H9 (cell line): ENCODE measurements around the gene PRKCI. TPM values are rescaled to one million over a fixed set of nuclear protein-coding genes. Genes with fewer than 3 reads are reported as not detected.

Experiments used
- DNase-seq: peaks from one replicate; pipeline ENCODE4 v3.0.0-alpha.2; 2017
- H2AFZ ChIP-seq: one replicate; pipeline ENCODE4 v1.6.1; 2013; ENCODE audit warnings: mild to moderate bottlenecking, low read length, control low read depth, moderate library complexity
- H2AK5ac ChIP-seq: 2 replicates; pipeline ENCODE4 v1.6.1; 2013; ENCODE audit warnings: low read length, control low read depth, mixed read lengths; ENCODE audit not compliant: insufficient read length
- H2BK120ac ChIP-seq: one replicate; pipeline ENCODE4 v1.6.1; 2013; ENCODE audit warnings: low read depth, mild to moderate bottlenecking, low read length, control low read depth, inconsistent platforms; ENCODE audit not compliant: poor library complexity, severe bottlenecking
- H2BK12ac ChIP-seq: 2 replicates; pipeline ENCODE4 v1.6.1; 2013; ENCODE audit warnings: low read length, control low read depth, mixed read lengths, low read depth; ENCODE audit not compliant: insufficient read length
- H2BK15ac ChIP-seq: 2 replicates; pipeline ENCODE4 v1.6.1; 2013; ENCODE audit warnings: low read depth, low read length, control low read depth
- H2BK20ac ChIP-seq: one replicate; pipeline ENCODE4 v1.6.1; 2013; ENCODE audit warnings: low read depth, mild to moderate bottlenecking, low read length, control low read depth, inconsistent platforms; ENCODE audit not compliant: poor library complexity, severe bottlenecking
- H2BK5ac ChIP-seq: 2 replicates; pipeline ENCODE4 v1.6.1; 2013; ENCODE audit warnings: low read length, control low read depth, mixed read lengths; ENCODE audit not compliant: insufficient read length
- H3K14ac ChIP-seq: 2 replicates; pipeline ENCODE4 v1.6.1; 2013; ENCODE audit warnings: low read length, control low read depth; ENCODE audit not compliant: insufficient read depth
- H3K18ac ChIP-seq: 2 replicates; pipeline ENCODE4 v1.6.1; 2013; ENCODE audit warnings: low read depth, mild to moderate bottlenecking, mixed read lengths, low read length, control low read depth; ENCODE audit not compliant: insufficient read length
- H3K23ac ChIP-seq: 2 replicates; pipeline ENCODE4 v1.6.1; 2013; ENCODE audit warnings: low read length, control low read depth, mixed read lengths, low read depth; ENCODE audit not compliant: insufficient read length
- H3K23me2 ChIP-seq: 2 replicates; pipeline ENCODE4 v1.6.1; 2013; ENCODE audit warnings: low read depth, mild to moderate bottlenecking, mixed read lengths, low read length, control low read depth; ENCODE audit not compliant: insufficient read length, poor library complexity, severe bottlenecking
- H3K27ac ChIP-seq: 2 replicates; pipeline ENCODE4 v1.5.1; 2013; ENCODE audit warnings: low read length, control low read depth, mixed read lengths, low read depth; ENCODE audit not compliant: insufficient read length
- H3K27me3 ChIP-seq: 2 replicates; pipeline ENCODE4 v1.6.1; 2013; ENCODE audit warnings: low read length, control low read depth, inconsistent platforms; ENCODE audit not compliant: insufficient read depth
- H3K4ac ChIP-seq: 2 replicates; pipeline ENCODE4 v1.6.1; 2013; ENCODE audit warnings: low read depth, mild to moderate bottlenecking, control low read depth, inconsistent platforms, low read length, moderate library complexity
- H3K4me1 ChIP-seq: 2 replicates; pipeline ENCODE4 v1.6.1; 2013; ENCODE audit warnings: low read length, control low read depth, inconsistent platforms; ENCODE audit not compliant: insufficient read depth
- H3K4me2 ChIP-seq: 2 replicates; pipeline ENCODE4 v1.6.1; 2013; ENCODE audit warnings: low read length, control low read depth, mixed read lengths; ENCODE audit not compliant: insufficient read length, insufficient read depth
- H3K56ac ChIP-seq: 2 replicates; pipeline ENCODE4 v1.6.1; 2013; ENCODE audit warnings: low read depth, mild to moderate bottlenecking, mixed read lengths, low read length, control low read depth; ENCODE audit not compliant: insufficient read length
- H3K79me1 ChIP-seq: 2 replicates; pipeline ENCODE4 v1.6.1; 2013; ENCODE audit warnings: low read depth, mild to moderate bottlenecking, moderate library complexity, low read length, control low read depth, inconsistent platforms; ENCODE audit not compliant: insufficient read depth, poor library complexity, severe bottlenecking
- H3K79me2 ChIP-seq: 2 replicates; pipeline ENCODE4 v1.6.1; 2013; ENCODE audit warnings: low read length, control low read depth, inconsistent platforms; ENCODE audit not compliant: insufficient read depth
- H3K9ac ChIP-seq: 2 replicates; pipeline ENCODE4 v1.6.1; 2013; ENCODE audit warnings: low read length, control low read depth, mixed read lengths; ENCODE audit not compliant: insufficient read length; ENCODE audit errors: extremely low read depth
- H3K9me3 ChIP-seq: one replicate; pipeline ENCODE4 v1.6.1; 2013; ENCODE audit warnings: low read depth, low read length, inconsistent platforms; ENCODE audit not compliant: control insufficient read depth
- H3T11ph ChIP-seq: one replicate; pipeline ENCODE4 v1.6.1; 2013; ENCODE audit warnings: mild to moderate bottlenecking, low read length, control low read depth, inconsistent platforms
- H4K20me1 ChIP-seq: one replicate; pipeline ENCODE4 v1.6.1; 2013; ENCODE audit not compliant: control insufficient read depth, insufficient read length, insufficient read depth
- H4K5ac ChIP-seq: 2 replicates; pipeline ENCODE4 v1.6.1; 2013; ENCODE audit warnings: low read depth, mild to moderate bottlenecking, mixed read lengths, low read length, control low read depth; ENCODE audit not compliant: insufficient read length
- H4K8ac ChIP-seq: replicated peaks from 2 replicates; pipeline ENCODE4 v1.6.1; 2013; ENCODE audit warnings: low read length, control low read depth, mixed read lengths, low read depth; ENCODE audit not compliant: insufficient read length
- H4K91ac ChIP-seq: 2 replicates; pipeline ENCODE4 v1.6.1; 2013; ENCODE audit warnings: low read depth, mild to moderate bottlenecking, moderate library complexity, mixed read lengths, low read length, control low read depth; ENCODE audit not compliant: insufficient read length
- H3K27ac Mint-ChIP-seq, 3 experiments: 2 replicates in 2 of 3; 3 replicates in 1 of 3; pipeline ENCODE4 v1.8.0; 2020 to 2021; ENCODE audit warnings: mixed read lengths in 3 of 3, mild to moderate bottlenecking in 1 of 3, moderate library complexity in 1 of 3
- H3K27me3 Mint-ChIP-seq: 2 replicates; pipeline ENCODE4 v1.8.0; 2021; ENCODE audit warnings: low read depth, mild to moderate bottlenecking, moderate library complexity, mixed read lengths
- H3K36me3 Mint-ChIP-seq, 3 experiments: 2 replicates in 2 of 3; 3 replicates in 1 of 3; pipeline ENCODE4 v1.8.0; 2020 to 2021; ENCODE audit warnings: low read depth in 3 of 3, mixed read lengths in 3 of 3; ENCODE audit not compliant: insufficient read depth in 1 of 3
- H3K4me1 Mint-ChIP-seq, 2 experiments: 2 replicates each; pipeline ENCODE4 v1.8.0; 2020; ENCODE audit warnings: mixed read lengths in 2 of 2
- H3K4me3 Mint-ChIP-seq, 2 experiments: 2 replicates in 1 of 2; 3 replicates in 1 of 2; pipeline ENCODE4 v1.8.0; 2020 to 2021; ENCODE audit warnings: mild to moderate bottlenecking in 2 of 2, mixed read lengths in 2 of 2, moderate library complexity in 1 of 2
- H3K9me3 Mint-ChIP-seq, 2 experiments: 2 replicates in 1 of 2; 3 replicates in 1 of 2; pipeline ENCODE4 v1.8.0; 2020; ENCODE audit warnings: mild to moderate bottlenecking in 2 of 2, mixed read lengths in 2 of 2, moderate library complexity in 1 of 2
- CTCF ChIP-seq: fragments of 200-600 bp; sonication (generic); conservative IDR thresholded peaks from 3 replicates; pipeline ENCODE4 v1.8.0; 2021; ENCODE audit warnings: antibody characterized with exemption, mild to moderate bottlenecking
- WGBS: extraction: QIAGEN DNeasy Blood & Tissue Kit; methylation state at CpG from one replicate; pipeline ENCODE4 v1.1.7; 2013; ENCODE audit warnings: missing lambda C conversion rate, low lambda C conversion rate, mixed read lengths; ENCODE audit not compliant: insufficient read length; ENCODE audit errors: extremely low coverage; 5-methylcytosine and 5-hydroxymethylcytosine counted together
- total RNA-seq: library from RNA; stranded (reverse); gene quantifications from 2 replicates; pipeline ENCODE4 v1.2.1, GENCODE V29; 2021

PRKCI gene
- total RNA-seq, 1 experiment from 2014 or later: 71.1 TPM

GRCh38 chr3:170220871-170221270 lies 1.4 kb upstream of the PRKCI start:
- H3K18ac ChIP-seq: no peak overlapping the region
- peaks cover 6% of the 10 kb centered on the region for H3K23me2 ChIP-seq
- H3K79me1 ChIP-seq: no peaks in the 10 kb centered on the region
- no peaks in the 10 kb centered on the region for H3K27me3 ChIP-seq
- H2BK20ac ChIP-seq: no peak overlapping the region
- WGBS: no CpG with 5 or more reads among the region's 4 CpGs
- H2BK15ac ChIP-seq: no peak overlapping the region
- H2BK5ac ChIP-seq: no peak overlapping the region
- no peak overlapping the region for H3K4me2 ChIP-seq
- no peak overlapping the region for H3T11ph ChIP-seq
- H2AFZ ChIP-seq: no peak overlapping the region
- no peak overlapping the region for H2BK120ac ChIP-seq
- no peak overlapping the region for H2AK5ac ChIP-seq
- no peak overlapping the region for H3K4ac ChIP-seq
- no peak for DNase-seq
- H2BK12ac ChIP-seq: no peak overlapping the region
- no peak overlapping the region for H3K9ac ChIP-seq
- no peaks in the 10 kb centered on the region for H4K20me1 ChIP-seq
- no peak overlapping the region for H3K23ac ChIP-seq
- H3K27ac ChIP-seq: no peak overlapping the region
- no peaks in the 10 kb centered on the region for H3K4me1 ChIP-seq
- H3K4me3 Mint-ChIP-seq: no peak overlapping the region; a peak in 1 of 5 replicates
- TF ChIP-seq CTCF: no peak
- no peaks in the 10 kb centered on the region for H3K9me3 ChIP-seq
- H3K27me3 Mint-ChIP-seq: no peaks in the 10 kb centered on the region
- H3K79me2 ChIP-seq: peaks cover 10% of the 10 kb centered on the region; the same call in 1 of the 2 replicates
- peak overlapping the region in 1 of 3 experiments; percentile 48; a peak in 1 of 7 replicates for H3K27ac Mint-ChIP-seq
- no peak overlapping the region for H3K56ac ChIP-seq
- H3K36me3 Mint-ChIP-seq: peaks cover 0 to 6% (median 2%) of the 10 kb centered on the region in 3 experiments; a peak in 4 of 7 replicates
- no peak overlapping the region for H4K5ac ChIP-seq
- peaks cover 16 to 22% of the 10 kb centered on the region in 2 experiments for H3K4me1 Mint-ChIP-seq
- H3K9me3 Mint-ChIP-seq: peaks cover 0 to 11% of the 10 kb centered on the region in 2 experiments; a peak in 4 of 5 replicates
- H4K91ac ChIP-seq: no peak overlapping the region
- H3K14ac ChIP-seq: no peak overlapping the region
- no peak overlapping the region for H4K8ac ChIP-seq
